HEK293 (cell line): ENCODE results near the gene AGXT2.

Experiments used
- CTCF ChIA-PET: fragments of 350-600 bp; formaldehyde crosslinking; extraction: SDS; loops from one replicate; lab custom pipeline; 2021; ENCODE audit warnings: antibody characterized with exemption; lab: Yijun Ruan, JAX
- POLR2A ChIA-PET: fragments of 300-600 bp; formaldehyde crosslinking; extraction: SDS; loops from one replicate; lab custom pipeline; 2020; ENCODE audit warnings: antibody characterized with exemption, inconsistent platforms; lab: Yijun Ruan, JAX
- H3K27ac ChIP-seq: fragments of 200-500 bp; sonication (Bioruptor generic); 2 replicates; pipeline ENCODE4 v1.5.1; 2014; ENCODE audit warnings: low read depth, low read length, control low read depth, inconsistent platforms; ENCODE audit errors: extremely low read depth
- H3K36me3 ChIP-seq, 2 experiments: fragments of 200-500 bp in 1 of 2; sonication (Bioruptor generic) in 1 of 2; 1 replicate in 1 of 2; 2 replicates in 1 of 2; pipeline ENCODE4 v1.5.1; 2014 to 2017; ENCODE audit warnings: inconsistent platforms in 2 of 2, low read length in 2 of 2; ENCODE audit not compliant: control insufficient read depth in 2 of 2, insufficient read depth in 1 of 2
- H3K4me1 ChIP-seq: fragments of 200-500 bp; sonication (Bioruptor generic); 2 replicates; pipeline ENCODE4 v1.5.1; 2014; ENCODE audit warnings: mild to moderate bottlenecking, low read length, inconsistent platforms; ENCODE audit not compliant: control insufficient read depth, insufficient read depth
- H3K4me3 ChIP-seq: 2 replicates; pipeline ENCODE4 v1.5.1; 2011; ENCODE audit warnings: low read depth, mild to moderate bottlenecking, control low read depth, low read length, moderate library complexity
- H3K9me3 ChIP-seq: fragments of 200-500 bp; sonication (Bioruptor generic); 2 replicates; pipeline ENCODE4 v1.5.1; 2014; ENCODE audit warnings: low read depth, low read length, inconsistent platforms; ENCODE audit not compliant: control insufficient read depth, insufficient read depth
- HOXA7 ChIP-seq: sonication (generic); formaldehyde crosslinking; IDR thresholded peaks from 2 replicates; pipeline ENCODE4 v1.8.1; 2022; ENCODE audit warnings: missing genetic modification reagents, borderline replicate concordance
- SP2 ChIP-seq: fragments of 450-650 bp; formaldehyde crosslinking; IDR thresholded peaks from 2 replicates; pipeline ENCODE4 v1.5.1; 2016; ENCODE audit warnings: missing biosample characterization, missing genetic modification characterization
- TRIM28 ChIP-seq: IDR thresholded peaks from 2 replicates; pipeline ENCODE4 v1.6.1; 2011; ENCODE audit warnings: low read length, control low read depth, borderline replicate concordance
- YY1 ChIP-seq: fragments of 450-650 bp; formaldehyde crosslinking; IDR thresholded peaks from 2 replicates; pipeline ENCODE4 v1.5.1; 2018; ENCODE audit warnings: missing biosample characterization, missing genetic modification characterization
- ZBTB1 ChIP-seq: fragments of 450-650 bp; formaldehyde crosslinking; IDR thresholded peaks from 2 replicates; pipeline ENCODE4 v1.5.1; 2016; ENCODE audit warnings: missing biosample characterization, missing genetic modification characterization
- ZBTB10 ChIP-seq: fragments of 450-650 bp; formaldehyde crosslinking; IDR thresholded peaks from 2 replicates; pipeline ENCODE4 v1.5.1; 2016; ENCODE audit warnings: missing biosample characterization, missing genetic modification characterization
- ZBTB44 ChIP-seq: fragments of 450-650 bp; IDR thresholded peaks from 2 replicates; pipeline ENCODE4 v1.5.1; 2018; ENCODE audit warnings: missing biosample characterization, mild to moderate bottlenecking, missing genetic modification characterization
- ZFP41 ChIP-seq: fragments of 450-650 bp; formaldehyde crosslinking; IDR thresholded peaks from 2 replicates; pipeline ENCODE4 v1.5.1; 2016; ENCODE audit warnings: missing biosample characterization, missing genetic modification characterization, borderline replicate concordance
- ZNF184 ChIP-seq: fragments of 450-650 bp; IDR thresholded peaks from 2 replicates; pipeline ENCODE4 v1.5.1; 2018; ENCODE audit warnings: missing biosample characterization, mild to moderate bottlenecking, missing genetic modification characterization
- ZNF266 ChIP-seq: fragments of 450-650 bp; formaldehyde crosslinking; IDR thresholded peaks from 2 replicates; pipeline ENCODE4 v1.5.1; 2016; ENCODE audit warnings: missing biosample characterization, missing genetic modification characterization, low read depth
- ZNF302 ChIP-seq: fragments of 450-650 bp; formaldehyde crosslinking; IDR thresholded peaks from 2 replicates; pipeline ENCODE4 v1.5.1; 2016; ENCODE audit warnings: missing biosample characterization, missing genetic modification characterization, low read depth
- ZNF341 ChIP-seq: fragments of 450-650 bp; formaldehyde crosslinking; IDR thresholded peaks from 2 replicates; pipeline ENCODE4; 2016; ENCODE audit warnings: low read depth, missing biosample characterization, missing genetic modification characterization
- ZNF423 ChIP-seq: fragments of 450-650 bp; formaldehyde crosslinking; IDR thresholded peaks from 2 replicates; pipeline ENCODE4 v1.5.1; 2016; ENCODE audit warnings: missing biosample characterization, missing genetic modification characterization
- ZNF473 ChIP-seq: fragments of 450-650 bp; formaldehyde crosslinking; IDR thresholded peaks from 2 replicates; pipeline ENCODE4 v1.5.1; 2017; ENCODE audit warnings: missing biosample characterization, missing genetic modification characterization
- ZNF548 ChIP-seq: fragments of 450-650 bp; formaldehyde crosslinking; IDR thresholded peaks from 2 replicates; pipeline ENCODE4 v1.5.1; 2016; ENCODE audit warnings: missing biosample characterization, missing genetic modification characterization
- ZNF571 ChIP-seq: fragments of 450-650 bp; formaldehyde crosslinking; IDR thresholded peaks from 2 replicates; pipeline ENCODE4 v1.5.0; 2017; ENCODE audit warnings: missing biosample characterization, missing genetic modification characterization
- ZNF776 ChIP-seq: fragments of 450-650 bp; formaldehyde crosslinking; IDR thresholded peaks from 2 replicates; pipeline ENCODE4 v1.5.0; 2017; ENCODE audit warnings: missing biosample characterization, missing genetic modification characterization, borderline replicate concordance
- TF ChIP-seq, protein P1 (sequence below): fragments of 450-650 bp; formaldehyde crosslinking; IDR thresholded peaks from 2 replicates; pipeline ENCODE4 v1.5.1; 2016; ENCODE audit warnings: missing biosample characterization, missing genetic modification characterization
- TF ChIP-seq, protein P2 (sequence below): fragments of 450-650 bp; formaldehyde crosslinking; IDR thresholded peaks from 2 replicates; pipeline ENCODE4 v1.5.1; 2017; ENCODE audit warnings: missing biosample characterization, missing genetic modification characterization

Gene AGXT2

GRCh38 chr5:35004771-35005170, 43.0 kb downstream of the AGXT2 start:
- TF ChIP-seq ZBTB1 (tag by site-specific recombination) (no peak), SP2 (tag by site-specific recombination) (no peak), ZBTB10 (tag by site-specific recombination) (no peak), ZNF341 (no peak), ZNF423 (no peak), ZNF776 (tag by site-specific recombination) (no peak), ZNF302 (tag by site-specific recombination) (no peak), ZNF548 (tag by site-specific recombination) (no peak), TRIM28 (no peak), ZBTB44 (tag by site-specific recombination) (no peak), ZNF571 (no peak), ZNF184 (tag by site-specific recombination) (no peak), YY1 (tag by site-specific recombination) (no peak), ZNF266 (no peak), ZFP41 (tag by site-specific recombination) (no peak), ZNF473 (tag by site-specific recombination) (no peak)
- TF ChIP-seq, protein P1, sequence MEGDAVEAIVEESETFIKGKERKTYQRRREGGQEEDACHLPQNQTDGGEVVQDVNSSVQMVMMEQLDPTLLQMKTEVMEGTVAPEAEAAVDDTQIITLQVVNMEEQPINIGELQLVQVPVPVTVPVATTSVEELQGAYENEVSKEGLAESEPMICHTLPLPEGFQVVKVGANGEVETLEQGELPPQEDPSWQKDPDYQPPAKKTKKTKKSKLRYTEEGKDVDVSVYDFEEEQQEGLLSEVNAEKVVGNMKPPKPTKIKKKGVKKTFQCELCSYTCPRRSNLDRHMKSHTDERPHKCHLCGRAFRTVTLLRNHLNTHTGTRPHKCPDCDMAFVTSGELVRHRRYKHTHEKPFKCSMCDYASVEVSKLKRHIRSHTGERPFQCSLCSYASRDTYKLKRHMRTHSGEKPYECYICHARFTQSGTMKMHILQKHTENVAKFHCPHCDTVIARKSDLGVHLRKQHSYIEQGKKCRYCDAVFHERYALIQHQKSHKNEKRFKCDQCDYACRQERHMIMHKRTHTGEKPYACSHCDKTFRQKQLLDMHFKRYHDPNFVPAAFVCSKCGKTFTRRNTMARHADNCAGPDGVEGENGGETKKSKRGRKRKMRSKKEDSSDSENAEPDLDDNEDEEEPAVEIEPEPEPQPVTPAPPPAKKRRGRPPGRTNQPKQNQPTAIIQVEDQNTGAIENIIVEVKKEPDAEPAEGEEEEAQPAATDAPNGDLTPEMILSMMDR (tag by site-specific recombination): no peak
- TF ChIP-seq, protein P2, sequence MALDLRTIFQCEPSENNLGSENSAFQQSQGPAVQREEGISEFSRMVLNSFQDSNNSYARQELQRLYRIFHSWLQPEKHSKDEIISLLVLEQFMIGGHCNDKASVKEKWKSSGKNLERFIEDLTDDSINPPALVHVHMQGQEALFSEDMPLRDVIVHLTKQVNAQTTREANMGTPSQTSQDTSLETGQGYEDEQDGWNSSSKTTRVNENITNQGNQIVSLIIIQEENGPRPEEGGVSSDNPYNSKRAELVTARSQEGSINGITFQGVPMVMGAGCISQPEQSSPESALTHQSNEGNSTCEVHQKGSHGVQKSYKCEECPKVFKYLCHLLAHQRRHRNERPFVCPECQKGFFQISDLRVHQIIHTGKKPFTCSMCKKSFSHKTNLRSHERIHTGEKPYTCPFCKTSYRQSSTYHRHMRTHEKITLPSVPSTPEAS (tag by site-specific recombination): no peak
- no peaks in the 10 kb centered on the region for H3K36me3 ChIP-seq
- no peak overlapping the region for H3K4me3 ChIP-seq
- H3K9me3 ChIP-seq: no peaks in the 10 kb centered on the region
- H3K27ac ChIP-seq: no peak overlapping the region
- no peaks in the 10 kb centered on the region for H3K4me1 ChIP-seq
- POLR2A ChIA-PET: no interaction called here
- CTCF ChIA-PET: interaction anchor here (1.3 to 6.6 kb wide), 2 partner anchors 19 to 47 kb away, joined by 6 to 38 read pairs; no protein-coding TSS in a partner anchor

GRCh38 chr5:35004200-35004599, 43.5 kb downstream of the AGXT2 start:
- Histone ChIP-seq H3K9me3 (no peaks in the 10 kb centered on the region), H3K4me1 (no peaks in the 10 kb centered on the region), H3K36me3 (no peaks in the 10 kb centered on the region), H3K27ac (no peak overlapping the region), H3K4me3 (no peak overlapping the region)
- POLR2A ChIA-PET: no interaction called here
- CTCF ChIA-PET: interaction anchor here (0.7 to 6.6 kb wide), 23 partner anchors 8 to 1191 kb away, joined by 3 to 43 read pairs (median 5); partner anchors contain the start of gene AGXT2
- TF ChIP-seq HOXA7 (CRISPR knock-in tag): no peak
